Measurements from ENCODE around the gene PACSIN3. TPM values are rescaled to one million over a fixed set of nuclear protein-coding genes. Genes with fewer than 3 reads are reported as not detected.

Gene PACSIN3
- total and polyA plus RNA-seq, 2 of the 13 experiments (the other 11 are each of a cell fraction or from before 2014, with no cell fraction given) = 47.9 to 93.3 TPM

GRCh38 chr11:47158242-47158641 lies 28.0 kb downstream of the PACSIN3 start:
- CTCF ChIA-PET (ENCODE audit: low intra/inter-chr PET ratio, low total read pairs) = no interaction called here
- Histone ChIP-seq H2AFZ (ENCODE audit: low read length) (no peak overlapping the region), H3K4me3 (replicated peaks in 1 of 3; ENCODE audit: insufficient read depth in 1 of 3, low read depth in 2 of 3, low read length in 3 of 3) (no peak overlapping the region), H3K36me3 (replicated peaks in 1 of 2; ENCODE audit: control insufficient read depth in 1 of 2, insufficient read depth in 2 of 2, low read length in 2 of 2) (no peaks in the 10 kb centered on the region; a peak in 1 of 5 replicates), H3K9me3 (ENCODE audit: low read length) (no peaks in the 10 kb centered on the region), H3K27ac (ENCODE audit: extremely low read length, insufficient read depth, low read length) (no peak overlapping the region), H3K79me2 (ENCODE audit: insufficient read depth, low read length) (no peaks in the 10 kb centered on the region), H3K9ac (ENCODE audit: insufficient read depth, low read depth, low read length) (no peak overlapping the region), H3K4me1 (ENCODE audit: insufficient read depth, low read length) (peaks cover 21% of the 10 kb centered on the region), H3K4me2 (ENCODE audit: low read depth, low read length) (no peak overlapping the region), H4K20me1 (ENCODE audit: insufficient read depth, low read length) (peaks cover 10% of the 10 kb centered on the region; the same call in 1 of the 2 replicates), H3K27me3 (ENCODE audit: control insufficient read depth in 1 of 2, insufficient read depth in 2 of 2, low read length in 2 of 2) (no peaks in the 10 kb centered on the region; a peak in 1 of 5 replicates)
- WGBS (ENCODE audit: low lambda C conversion rate) = 94% methylated on average over 5 of the region's 5 CpGs
- POLR2A ChIA-PET = no interaction called here
- ATAC-seq = no peak
- FAIRE-seq = no peak
- no peak for TF ChIP-seq MIER3 (CRISPR knock-in tag; IDR thresholded peaks at IDR 0.05; ENCODE audit: borderline replicate concordance)
- TF ChIP-seq, protein P1, sequence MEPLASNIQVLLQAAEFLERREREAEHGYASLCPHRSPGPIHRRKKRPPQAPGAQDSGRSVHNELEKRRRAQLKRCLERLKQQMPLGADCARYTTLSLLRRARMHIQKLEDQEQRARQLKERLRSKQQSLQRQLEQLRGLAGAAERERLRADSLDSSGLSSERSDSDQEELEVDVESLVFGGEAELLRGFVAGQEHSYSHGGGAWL (CRISPR knock-in tag; IDR thresholded peaks at IDR 0.05) = no peak
- TF ChIP-seq, protein P2, sequence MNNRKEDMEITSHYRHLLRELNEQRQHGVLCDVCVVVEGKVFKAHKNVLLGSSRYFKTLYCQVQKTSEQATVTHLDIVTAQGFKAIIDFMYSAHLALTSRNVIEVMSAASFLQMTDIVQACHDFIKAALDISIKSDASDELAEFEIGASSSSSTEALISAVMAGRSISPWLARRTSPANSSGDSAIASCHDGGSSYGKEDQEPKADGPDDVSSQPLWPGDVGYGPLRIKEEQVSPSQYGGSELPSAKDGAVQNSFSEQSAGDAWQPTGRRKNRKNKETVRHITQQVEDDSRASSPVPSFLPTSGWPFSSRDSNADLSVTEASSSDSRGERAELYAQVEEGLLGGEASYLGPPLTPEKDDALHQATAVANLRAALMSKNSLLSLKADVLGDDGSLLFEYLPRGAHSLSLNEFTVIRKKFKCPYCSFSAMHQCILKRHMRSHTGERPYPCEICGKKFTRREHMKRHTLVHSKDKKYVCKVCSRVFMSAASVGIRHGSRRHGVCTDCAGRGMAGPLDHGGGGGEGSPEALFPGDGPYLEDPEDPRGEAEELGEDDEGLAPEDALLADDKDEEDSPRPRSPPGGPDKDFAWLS (CRISPR knock-in tag; IDR thresholded peaks at IDR 0.05; ENCODE audit: borderline replicate concordance) = no peak
- TF ChIP-seq CHD4 (IDR thresholded peaks at IDR 0.05; ENCODE audit: borderline replicate concordance, low read length) = no peak
- intact Hi-C loops (cut with micrococcal nuclease; ENCODE audit: unreplicated experiment) (no loop called here), in situ Hi-C loops (cut with HindIII; ENCODE audit: extremely low pct_ligation_motif_present, low pct_unique_long_range_greater_than_20kb) (no loop called here)
- BruUV-seq (replicated peaks) = no TSS peak
- DNase-seq (ENCODE audit: low spot score) = no peak

DNA sequence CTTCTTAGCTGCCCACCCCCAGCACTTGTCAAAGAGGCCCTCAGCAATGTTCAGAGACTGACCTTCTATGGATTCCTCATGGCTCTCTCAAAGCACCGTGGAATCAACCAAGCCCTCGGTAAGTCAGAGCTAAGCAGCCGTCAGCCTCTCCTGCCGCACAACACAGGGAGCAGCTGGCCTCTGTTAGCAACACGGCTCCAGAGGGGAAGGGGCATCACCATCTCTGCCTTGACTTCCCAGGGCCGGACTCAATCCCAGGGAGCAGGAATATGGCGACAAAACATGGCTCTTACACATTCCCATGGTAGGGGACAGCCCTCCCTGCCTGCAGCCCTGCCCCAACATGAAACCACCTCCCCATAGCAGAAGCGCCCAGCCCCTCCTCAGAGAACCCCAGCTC lies 28.4 kb downstream of the PACSIN3 start:
- Histone ChIP-seq H3K27me3 (ENCODE audit: control insufficient read depth in 1 of 2, insufficient read depth in 2 of 2, low read length in 2 of 2) (no peaks in the 10 kb centered on the region; a peak in 1 of 5 replicates), H3K4me2 (ENCODE audit: low read depth, low read length) (no peak overlapping the region), H3K27ac (ENCODE audit: extremely low read length, insufficient read depth, low read length) (no peak overlapping the region), H3K9me3 (ENCODE audit: low read length) (no peaks in the 10 kb centered on the region), H3K79me2 (ENCODE audit: insufficient read depth, low read length) (no peaks in the 10 kb centered on the region), H3K9ac (ENCODE audit: insufficient read depth, low read depth, low read length) (no peak overlapping the region), H3K4me1 (ENCODE audit: insufficient read depth, low read length) (peaks cover 18% of the 10 kb centered on the region), H2AFZ (ENCODE audit: low read length) (no peak overlapping the region), H4K20me1 (ENCODE audit: insufficient read depth, low read length) (peaks cover 10% of the 10 kb centered on the region; the same call in 1 of the 2 replicates), H3K4me3 (replicated peaks in 1 of 3; ENCODE audit: insufficient read depth in 1 of 3, low read depth in 2 of 3, low read length in 3 of 3) (no peak overlapping the region), H3K36me3 (replicated peaks in 1 of 2; ENCODE audit: control insufficient read depth in 1 of 2, insufficient read depth in 2 of 2, low read length in 2 of 2) (no peaks in the 10 kb centered on the region; a peak in 1 of 5 replicates)
- in situ Hi-C loops (cut with HindIII; ENCODE audit: extremely low pct_ligation_motif_present, low pct_unique_long_range_greater_than_20kb) = no loop called here
- 0 out of 4 replicates have a peak, but pooled peaks of 1 of the 2 experiments have one; percentile 15 for TF ChIP-seq POLR2A (IDR thresholded peaks at IDR 0.05; ENCODE audit: insufficient read depth in 1 of 2, low read depth in 2 of 2, low read length in 2 of 2)
- no peak for TF ChIP-seq LBX2 (CRISPR knock-in tag; IDR thresholded peaks at IDR 0.05; ENCODE audit: borderline replicate concordance)
- no peak for TF ChIP-seq MYPOP (CRISPR knock-in tag; IDR thresholded peaks at IDR 0.05)
- TF ChIP-seq ZFYVE20 (CRISPR knock-in tag; IDR thresholded peaks at IDR 0.05; ENCODE audit: borderline replicate concordance, low read depth) = no peak
- intact Hi-C loops (cut with micrococcal nuclease; ENCODE audit: unreplicated experiment) = no loop called here
- 95% methylated on average over 7 of the region's 8 CpGs for WGBS (ENCODE audit: low lambda C conversion rate)
- no peak for FAIRE-seq
- CTCF ChIA-PET (ENCODE audit: low intra/inter-chr PET ratio, low total read pairs) = no interaction called here
- POLR2A ChIA-PET = no interaction called here
- BruUV-seq (replicated peaks) = no TSS peak
- DNase-seq (ENCODE audit: low spot score) = no peak
- ATAC-seq = no peak
